Measurements from ENCODE around the gene UBASH3B.

UBASH3B gene

DNA sequence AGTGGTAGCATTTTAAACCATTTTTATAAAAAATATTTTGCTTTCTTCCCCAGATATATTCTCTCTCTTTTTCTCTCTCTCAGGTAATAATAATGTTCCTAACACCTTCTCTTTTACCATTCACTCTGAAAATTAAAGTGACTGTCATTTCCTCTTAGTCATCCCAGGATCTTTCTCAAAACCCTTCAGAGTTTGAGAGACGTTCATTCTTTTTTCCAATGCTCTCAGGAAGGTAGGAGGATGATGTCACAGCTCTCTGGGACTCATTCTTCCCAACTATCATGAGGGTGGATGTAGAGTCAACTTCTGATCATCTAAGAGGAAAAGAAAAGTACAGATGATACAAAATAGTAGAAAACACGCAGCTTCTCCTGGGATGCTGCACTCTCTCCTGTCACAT lies 122.6 kb downstream of the UBASH3B start:
- Histone ChIP-seq H3K4me2 (ENCODE audit: low read depth, low read length) (no peak overlapping the region), H3K4me1 (ENCODE audit: low read length) (no peaks in the 10 kb centered on the region), H3K27me3 (replicated peaks; ENCODE audit: insufficient read depth, low read length) (no peaks in the 10 kb centered on the region), H3K9me2 (replicated peaks; ENCODE audit: insufficient read depth, low read length) (no peaks in the 10 kb centered on the region), H3K4me3 (ENCODE audit: low read length) (no peak overlapping the region), H3K9me3 (replicated peaks; ENCODE audit: insufficient read depth, low read length) (no peaks in the 10 kb centered on the region), H3F3A (ENCODE audit: insufficient read depth, low read length) (no peaks in the 10 kb centered on the region), H4K20me1 (ENCODE audit: insufficient read depth, low read length) (no peaks in the 10 kb centered on the region), H3K36me3 (replicated peaks; ENCODE audit: insufficient read depth, low read length) (no peaks in the 10 kb centered on the region), H2AFZ (ENCODE audit: low read length) (no peak overlapping the region), H3K79me2 (ENCODE audit: low read length) (no peaks in the 10 kb centered on the region), H3K27ac (ENCODE audit: low read length) (no peak overlapping the region), H3K9ac (ENCODE audit: low read length) (no peak overlapping the region)
- TF ChIP-seq CTCF (IDR thresholded peaks at IDR 0.05; ENCODE audit: low read length), result no peak
- no peak for TF ChIP-seq EZH2 (optimal IDR thresholded peaks at IDR 0.05; ENCODE audit: low read depth, low read length)
- TF ChIP-seq EZH2phosphoT487 (IDR thresholded peaks at IDR 0.05; ENCODE audit: low read length), result no peak
- no peak for DNase-seq

- Histone ChIP-seq H2AFZ (ENCODE audit: low read length) (no peak overlapping the region), H3K27ac (ENCODE audit: low read length) (no peak overlapping the region), H3F3A (ENCODE audit: insufficient read depth, low read length) (no peaks in the 10 kb centered on the region), H3K27me3 (replicated peaks; ENCODE audit: insufficient read depth, low read length) (no peaks in the 10 kb centered on the region), H3K4me3 (ENCODE audit: low read length) (no peak overlapping the region), H3K36me3 (replicated peaks; ENCODE audit: insufficient read depth, low read length) (no peaks in the 10 kb centered on the region), H3K9me3 (replicated peaks; ENCODE audit: insufficient read depth, low read length) (no peaks in the 10 kb centered on the region), H3K4me1 (ENCODE audit: low read length) (no peaks in the 10 kb centered on the region), H3K4me2 (ENCODE audit: low read depth, low read length) (no peak overlapping the region), H3K79me2 (ENCODE audit: low read length) (no peaks in the 10 kb centered on the region), H4K20me1 (ENCODE audit: insufficient read depth, low read length) (no peaks in the 10 kb centered on the region), H3K9ac (ENCODE audit: low read length) (no peak overlapping the region), H3K9me2 (replicated peaks; ENCODE audit: insufficient read depth, low read length) (no peaks in the 10 kb centered on the region)
- DNase-seq, result no peak
- TF ChIP-seq EZH2phosphoT487 (IDR thresholded peaks at IDR 0.05; ENCODE audit: low read length) (no peak), EZH2 (optimal IDR thresholded peaks at IDR 0.05; ENCODE audit: low read depth, low read length) (no peak), CTCF (IDR thresholded peaks at IDR 0.05; ENCODE audit: low read length) (no peak)
Measured at GRCh38 chr11:122779047-122779629, 123.6 kb downstream of the UBASH3B start.

- no peaks in the 10 kb centered on the region for H3K9me3 ChIP-seq (replicated peaks; ENCODE audit: insufficient read depth, low read length)
- no peaks in the 10 kb centered on the region for H3K79me2 ChIP-seq (ENCODE audit: low read length)
- H2AFZ ChIP-seq (ENCODE audit: low read length), result no peak overlapping the region
- no peaks in the 10 kb centered on the region for H3K36me3 ChIP-seq (replicated peaks; ENCODE audit: insufficient read depth, low read length)
- H3K9ac ChIP-seq (ENCODE audit: low read length), result no peak overlapping the region
- no peak for DNase-seq
- TF ChIP-seq EZH2phosphoT487 (IDR thresholded peaks at IDR 0.05; ENCODE audit: low read length) (no peak), EZH2 (optimal IDR thresholded peaks at IDR 0.05; ENCODE audit: low read depth, low read length) (no peak), CTCF (IDR thresholded peaks at IDR 0.05; ENCODE audit: low read length) (no peak)
- H3K27ac ChIP-seq (ENCODE audit: low read length), result no peak overlapping the region
- H3F3A ChIP-seq (ENCODE audit: insufficient read depth, low read length), result no peaks in the 10 kb centered on the region
- no peaks in the 10 kb centered on the region for H3K4me1 ChIP-seq (ENCODE audit: low read length)
- no peaks in the 10 kb centered on the region for H3K27me3 ChIP-seq (replicated peaks; ENCODE audit: insufficient read depth, low read length)
- no peaks in the 10 kb centered on the region for H4K20me1 ChIP-seq (ENCODE audit: insufficient read depth, low read length)
- no peak overlapping the region for H3K4me3 ChIP-seq (ENCODE audit: low read length)
- H3K9me2 ChIP-seq (replicated peaks; ENCODE audit: insufficient read depth, low read length), result no peaks in the 10 kb centered on the region
- no peak overlapping the region for H3K4me2 ChIP-seq (ENCODE audit: low read depth, low read length)
Measured at GRCh38 chr11:122780296-122780949, 124.9 kb downstream of the UBASH3B start.

All from MM.1S (cell line).